ENCODE data around the gene KRTAP10-5.

Gene KRTAP10-5

DNA sequence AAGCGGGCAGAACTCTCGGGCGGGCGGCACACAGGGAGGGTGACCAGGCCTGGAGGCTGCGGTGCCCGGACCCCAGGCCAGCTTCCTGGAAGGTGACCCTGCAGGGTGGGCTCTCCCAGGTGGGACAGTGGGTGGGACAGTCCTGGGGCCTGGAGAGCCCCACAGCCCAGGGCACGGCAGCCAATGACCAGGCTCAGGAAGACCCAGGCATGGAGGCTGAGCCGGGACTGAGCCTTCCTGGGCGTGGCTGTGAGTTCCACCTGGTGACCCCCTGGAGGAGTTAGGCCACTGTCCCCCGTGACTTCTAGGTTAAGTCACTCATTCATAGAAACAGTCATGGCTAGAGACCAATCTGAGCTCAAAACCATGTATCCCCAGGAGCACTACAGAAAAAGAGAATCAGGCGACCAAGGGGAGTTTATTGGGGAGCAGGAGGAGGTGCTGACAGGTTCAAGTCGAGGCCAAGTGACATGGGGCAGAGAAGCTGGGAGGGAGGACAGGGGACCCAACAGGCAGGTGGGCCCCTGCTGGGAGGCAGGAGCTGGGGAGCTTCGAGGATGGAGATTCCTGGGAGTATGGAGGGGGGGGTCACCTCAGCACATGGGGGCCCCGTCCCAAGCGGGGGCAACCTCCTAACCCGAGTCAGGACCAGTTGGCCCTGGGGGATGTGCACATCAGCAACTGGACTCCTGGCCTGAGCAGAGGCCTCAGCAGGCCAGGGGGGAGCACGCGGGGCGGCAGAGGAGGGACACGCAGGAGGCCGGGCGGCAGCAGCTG, 1.2 kb downstream of the KRTAP10-5 start:
- Histone ChIP-seq H4K20me1 (ENCODE audit: insufficient read depth) (no peaks in the 10 kb centered on the region), H3K27me3 (ENCODE audit: insufficient read depth, low read depth) (peaks cover 50% of the 10 kb centered on the region; the same call in 1 of the 2 replicates), H3K9ac (no peak overlapping the region), H3K79me2 (ENCODE audit: insufficient read depth, low read depth) (no peaks in the 10 kb centered on the region), H3K27ac (no peak overlapping the region), H3K4me1 (ENCODE audit: low read depth, poor library complexity, severe bottlenecking) (no peaks in the 10 kb centered on the region), H2AFZ (ENCODE audit: low read depth) (no peak overlapping the region), H3K36me3 (ENCODE audit: insufficient read depth) (no peaks in the 10 kb centered on the region), H3K4me3 (IDR thresholded peaks at IDR 0.05; ENCODE audit: insufficient read depth, low read depth, low read length) (no peak overlapping the region), H3K4me2 (no peak overlapping the region)
- no peak for TF ChIP-seq CTCF (conservative IDR thresholded peaks at IDR 0.05; ENCODE audit: low read depth, low read length)

DNA sequence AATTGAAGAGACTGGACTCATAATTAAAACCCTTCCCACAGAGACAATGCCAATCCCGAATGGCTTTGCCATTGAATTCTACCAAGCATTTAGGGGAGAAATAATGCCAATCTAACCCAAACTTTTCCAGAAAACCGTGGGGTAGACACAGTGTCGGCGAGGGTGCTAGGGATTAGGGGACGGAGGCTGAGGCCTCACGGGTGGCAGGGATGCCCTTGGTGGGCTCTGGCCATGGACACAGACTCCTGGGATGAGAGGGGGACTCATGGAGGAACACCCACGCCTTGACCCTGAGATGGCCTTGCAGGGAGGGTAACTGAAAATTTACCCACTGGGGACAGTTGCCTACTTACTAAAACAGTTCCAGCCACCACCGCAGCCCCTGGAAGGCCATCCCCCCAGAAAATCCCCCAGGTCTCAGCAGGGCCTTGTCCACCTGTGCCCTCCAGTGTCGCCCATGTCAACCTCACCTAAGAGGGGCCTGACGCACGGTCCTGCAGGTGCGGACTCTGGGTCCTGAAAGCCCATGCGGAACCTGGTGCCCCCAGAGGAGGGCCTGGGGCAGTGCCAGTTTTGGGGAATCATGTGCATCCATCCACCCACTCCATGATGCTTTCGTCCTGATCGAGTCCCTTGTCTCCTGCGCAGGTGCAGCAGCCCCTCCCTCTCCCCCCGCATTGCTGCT, 1.9 kb downstream of the KRTAP10-5 start:
- Histone ChIP-seq H3K27ac (no peak overlapping the region), H3K79me2 (ENCODE audit: insufficient read depth, low read depth) (no peaks in the 10 kb centered on the region), H3K4me1 (ENCODE audit: low read depth, poor library complexity, severe bottlenecking) (no peaks in the 10 kb centered on the region), H3K9ac (no peak overlapping the region), H4K20me1 (ENCODE audit: insufficient read depth) (no peaks in the 10 kb centered on the region), H3K36me3 (ENCODE audit: insufficient read depth) (no peaks in the 10 kb centered on the region), H3K4me3 (IDR thresholded peaks at IDR 0.05; ENCODE audit: insufficient read depth, low read depth, low read length) (no peak overlapping the region), H3K4me2 (no peak overlapping the region), H3K27me3 (ENCODE audit: insufficient read depth, low read depth) (peaks cover 46% of the 10 kb centered on the region; the same call in 1 of the 2 replicates), H2AFZ (ENCODE audit: low read depth) (no peak overlapping the region)
- TF ChIP-seq CTCF (conservative IDR thresholded peaks at IDR 0.05; ENCODE audit: low read depth, low read length), result no peak

- H3K79me2 ChIP-seq (ENCODE audit: insufficient read depth, low read depth), result no peaks in the 10 kb centered on the region
- TF ChIP-seq CTCF (conservative IDR thresholded peaks at IDR 0.05; ENCODE audit: low read depth, low read length), result no peak
- peaks cover 50% of the 10 kb centered on the region for H3K27me3 ChIP-seq (ENCODE audit: insufficient read depth, low read depth)
- no peaks in the 10 kb centered on the region for H4K20me1 ChIP-seq (ENCODE audit: insufficient read depth)
- no peak overlapping the region for H2AFZ ChIP-seq (ENCODE audit: low read depth)
- H3K9ac ChIP-seq, result no peak overlapping the region
- H3K4me3 ChIP-seq (IDR thresholded peaks at IDR 0.05; ENCODE audit: insufficient read depth, low read depth, low read length), result no peak overlapping the region
- H3K4me2 ChIP-seq, result no peak overlapping the region
- no peak overlapping the region for H3K27ac ChIP-seq
- no peaks in the 10 kb centered on the region for H3K4me1 ChIP-seq (ENCODE audit: low read depth, poor library complexity, severe bottlenecking)
- no peaks in the 10 kb centered on the region for H3K36me3 ChIP-seq (ENCODE audit: insufficient read depth)
Observed at GRCh38 chr21:44576025-44576420, 4.4 kb downstream of the KRTAP10-5 start.

DNA sequence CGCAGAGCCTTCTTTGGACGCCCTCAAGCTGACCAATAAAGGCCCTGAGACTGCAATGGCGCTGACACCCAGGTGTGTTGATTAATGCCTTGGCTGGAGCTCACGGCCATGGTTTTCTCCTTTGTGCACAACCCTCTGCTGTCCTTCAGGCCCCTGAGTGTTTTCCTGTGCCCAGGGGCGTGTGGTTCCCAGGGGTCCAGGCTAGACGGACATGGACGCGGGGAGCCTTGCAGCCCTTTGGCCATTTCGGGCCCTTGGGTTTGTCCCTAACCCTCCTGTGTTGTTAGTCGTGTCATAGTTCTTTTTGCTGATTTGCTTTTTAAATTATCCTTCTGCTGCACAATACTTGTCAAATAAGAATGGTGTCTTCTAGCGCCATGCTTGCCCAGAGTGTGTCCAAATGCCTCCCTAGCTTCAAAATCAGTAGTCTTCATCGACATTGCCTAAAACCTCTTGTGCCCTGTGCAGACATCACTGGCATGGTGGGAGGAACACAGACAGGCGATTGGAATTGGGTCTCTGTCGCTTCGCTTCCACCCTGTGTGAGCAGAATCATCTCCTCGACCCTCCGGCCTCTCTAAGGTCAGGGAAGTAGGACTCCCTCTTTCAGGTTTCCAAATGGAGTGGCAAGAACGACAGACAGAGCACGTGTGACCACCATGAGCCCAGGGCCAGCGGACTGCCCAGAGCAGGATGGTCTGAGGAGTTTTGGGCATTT, 4.9 kb downstream of the KRTAP10-5 start:
- Histone ChIP-seq H3K4me2 (no peak overlapping the region), H3K36me3 (ENCODE audit: insufficient read depth) (no peaks in the 10 kb centered on the region), H3K9ac (no peak overlapping the region), H3K79me2 (ENCODE audit: insufficient read depth, low read depth) (no peaks in the 10 kb centered on the region), H3K4me3 (IDR thresholded peaks at IDR 0.05; ENCODE audit: insufficient read depth, low read depth, low read length) (no peak overlapping the region), H3K27me3 (ENCODE audit: insufficient read depth, low read depth) (peaks cover 50% of the 10 kb centered on the region), H2AFZ (ENCODE audit: low read depth) (no peak overlapping the region), H4K20me1 (ENCODE audit: insufficient read depth) (no peaks in the 10 kb centered on the region), H3K27ac (no peak overlapping the region), H3K4me1 (ENCODE audit: low read depth, poor library complexity, severe bottlenecking) (no peaks in the 10 kb centered on the region)
- no peak for TF ChIP-seq CTCF (conservative IDR thresholded peaks at IDR 0.05; ENCODE audit: low read depth, low read length)

Measured in KMS-11 (cell line).